GM12874 (cell line): ENCODE measurements around the gene ETV5.

Experiments
- CTCF ChIP-seq: IDR thresholded peaks from 2 replicates; pipeline ENCODE4 v1.5.1; 2011; ENCODE audit warnings: low read depth, mild to moderate bottlenecking, control low read depth, low read length, moderate library complexity; ENCODE audit not compliant: insufficient read depth

ETV5 gene

GRCh38 chr3:186081678-186082077, 27.2 kb downstream of the ETV5 start:
- TF ChIP-seq CTCF = no peak

DNA sequence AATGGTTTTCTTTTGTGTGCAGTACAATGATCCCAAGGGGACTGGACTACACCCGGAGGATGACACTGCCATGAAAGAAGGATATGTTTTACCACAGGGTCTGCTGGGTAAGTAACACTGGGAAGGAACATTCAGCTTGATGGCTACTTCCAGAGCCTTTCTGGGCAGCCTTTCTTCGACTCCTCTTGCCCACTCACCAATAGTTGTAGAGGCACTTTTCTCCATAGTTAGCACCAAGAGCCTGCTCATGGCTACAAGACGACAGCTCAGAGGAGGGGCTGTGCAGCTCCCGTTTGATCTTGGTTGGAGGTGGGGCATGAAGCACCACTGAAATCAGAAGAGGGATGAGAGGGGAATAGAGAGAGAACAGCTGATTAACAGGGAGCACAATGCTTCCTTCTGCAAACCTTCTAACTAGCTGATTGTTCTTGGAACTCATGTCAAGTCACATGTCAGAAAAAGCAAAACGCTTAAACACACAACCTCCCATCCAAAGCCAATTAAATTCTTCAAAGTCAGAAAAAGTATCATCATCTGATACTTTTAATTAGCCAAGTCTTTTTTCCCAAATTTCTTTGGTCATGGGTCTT, 27.9 kb downstream of the ETV5 start:
- TF ChIP-seq CTCF = no peak

DNA sequence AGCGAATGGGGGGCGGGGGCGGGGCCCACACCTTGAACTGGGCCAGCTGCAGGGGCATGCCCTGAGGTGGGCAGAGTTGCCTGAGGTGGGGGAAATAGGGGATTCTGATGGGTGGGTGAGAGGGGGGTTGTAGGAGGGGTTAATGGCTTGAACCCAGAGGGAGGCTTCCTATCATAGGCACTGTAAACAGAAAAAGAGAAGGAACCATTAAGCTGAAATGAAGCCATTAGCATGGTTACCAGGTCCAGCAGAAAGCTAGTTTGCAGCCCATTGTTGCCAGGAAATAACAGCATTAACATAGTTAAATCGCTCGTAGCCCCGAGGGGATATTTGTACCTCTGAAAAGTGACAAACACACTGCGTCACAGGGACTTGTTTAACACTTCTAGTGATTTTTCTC, 29.0 kb downstream of the ETV5 start:
- TF ChIP-seq CTCF = no peak

- no peak for TF ChIP-seq CTCF
These were observed 31.4 kb downstream of the ETV5 start for GRCh38 chr3:186077466-186077865.

GRCh38 chr3:186075931-186076567, 32.8 kb downstream of the ETV5 start:
- no peak for TF ChIP-seq CTCF

DNA sequence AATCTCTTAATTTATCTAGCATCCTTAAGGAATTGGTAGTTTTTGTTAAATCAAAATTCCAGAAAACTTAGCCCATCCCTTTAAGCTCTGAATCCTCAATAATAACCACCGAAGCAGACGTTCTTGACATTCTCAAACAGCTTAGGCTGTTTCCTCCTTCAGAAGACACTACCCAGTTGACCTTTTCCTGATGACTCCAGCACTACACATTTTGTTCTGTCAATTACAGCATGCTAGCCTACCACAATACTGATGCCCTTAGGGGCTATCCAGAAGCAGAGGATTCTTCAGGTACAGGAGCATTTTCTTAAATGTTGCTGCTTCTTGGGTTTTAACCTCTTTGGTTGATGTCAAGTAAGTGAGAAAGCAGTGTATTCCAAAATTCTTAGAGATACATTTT, 33.4 kb downstream of the ETV5 start:
- no peak for TF ChIP-seq CTCF

GRCh38 chr3:186073641-186074040, 35.2 kb downstream of the ETV5 start:
- no peak for TF ChIP-seq CTCF
